ENCODE data around the gene PRR13. TPM values are rescaled to one million over a fixed set of nuclear protein-coding genes. Genes with fewer than 3 reads are reported as not detected.
"Not testable (repeated sequence)": the region's sequence is repeated elsewhere in the genome, so short reads cannot be mapped to it uniquely, and the experiment has no call there.

The PRR13 gene
- 59.5 and 60.0 TPM in 2 replicates for total RNA-seq (ENCODE audit: low replicate concordance)

- no peak for TF ChIP-seq CTCF (IDR thresholded peaks at IDR 0.05; ENCODE audit: insufficient read depth, low read length)
- DNase-seq (ENCODE audit: low read depth), result peak; percentile 100
These were observed at the start of gene PRR13 for GRCh38 chr12:53441040-53441833. Gene PRR13 (plus strand): TSS chr12:53441734. CDS start chr12:53442715, 981 bp downstream.

GRCh38 chr12:53399896-53400295 is 41.6 kb upstream of the PRR13 start:
- H3K4me3 ChIP-seq (ENCODE audit: low read depth, low read length), result no peak overlapping the region
- DNase-seq (ENCODE audit: low read depth), result no peak
- TF ChIP-seq CTCF (IDR thresholded peaks at IDR 0.05; ENCODE audit: insufficient read depth, low read length), result no peak

More at GRCh38 chr12:53441040-53441833, at the start of gene PRR13:
- H3K4me3 ChIP-seq (ENCODE audit: low read depth, low read length), result peak within 1 kb of the TSS; percentile 88

- not testable (repeated sequence) for H3K4me3 ChIP-seq (ENCODE audit: low read depth, low read length); DNase-seq (ENCODE audit: low read depth)
These were observed 39.2 kb upstream of the PRR13 start for GRCh38 chr12:53402351-53402750.

GRCh38 chr12:53402871-53403270 is 38.7 kb upstream of the PRR13 start:
- DNase-seq (ENCODE audit: low read depth), result no peak
- no peak overlapping the region for H3K4me3 ChIP-seq (ENCODE audit: low read depth, low read length)
- no peak for TF ChIP-seq CTCF (IDR thresholded peaks at IDR 0.05; ENCODE audit: insufficient read depth, low read length)

- no peak for TF ChIP-seq CTCF (IDR thresholded peaks at IDR 0.05; ENCODE audit: insufficient read depth, low read length)
- no peak for DNase-seq (ENCODE audit: low read depth)
These were observed 30.6 kb upstream of the PRR13 start for GRCh38 chr12:53410951-53411350.

GRCh38 chr12:53413485-53414204 is 27.9 kb upstream of the PRR13 start:
- no peak for TF ChIP-seq CTCF (IDR thresholded peaks at IDR 0.05; ENCODE audit: insufficient read depth, low read length)
- H3K4me3 ChIP-seq (ENCODE audit: low read depth, low read length), result no peak overlapping the region

More at GRCh38 chr12:53410951-53411350, 30.6 kb upstream of the PRR13 start:
- no peak overlapping the region for H3K4me3 ChIP-seq (ENCODE audit: low read depth, low read length)

GRCh38 chr12:53414756-53415417 is 26.6 kb upstream of the PRR13 start:
- TF ChIP-seq CTCF (IDR thresholded peaks at IDR 0.05; ENCODE audit: insufficient read depth, low read length), result no peak
- no peak overlapping the region for H3K4me3 ChIP-seq (ENCODE audit: low read depth, low read length)
- DNase-seq (ENCODE audit: low read depth), result peak; percentile 39

More at GRCh38 chr12:53413485-53414204, 27.9 kb upstream of the PRR13 start:
- no peak for DNase-seq (ENCODE audit: low read depth)

GRCh38 chr12:53415752-53416389 is 25.7 kb upstream of the PRR13 start:
- H3K4me3 ChIP-seq (ENCODE audit: low read depth, low read length), result not testable (repeated sequence)
- peak; percentile 23 for DNase-seq (ENCODE audit: low read depth)

GRCh38 chr12:53417291-53417816 is 24.2 kb upstream of the PRR13 start:
- not testable (repeated sequence) for DNase-seq (ENCODE audit: low read depth); H3K4me3 ChIP-seq (ENCODE audit: low read depth, low read length)

All from fibroblast of the aortic adventitia (primary cell).